ENCODE measurements around the gene FAM13A.
"Not testable (repeated sequence)": the region's sequence is repeated elsewhere in the genome, so short reads cannot be mapped to it uniquely, and the experiment has no call there.

Gene FAM13A

GRCh38 chr4:89000844-89001360 is 56.1 kb downstream of the FAM13A start:
- DNase-seq (ENCODE audit: low read depth in 2 of 2, low spot score in 1 of 2): no peak

DNA sequence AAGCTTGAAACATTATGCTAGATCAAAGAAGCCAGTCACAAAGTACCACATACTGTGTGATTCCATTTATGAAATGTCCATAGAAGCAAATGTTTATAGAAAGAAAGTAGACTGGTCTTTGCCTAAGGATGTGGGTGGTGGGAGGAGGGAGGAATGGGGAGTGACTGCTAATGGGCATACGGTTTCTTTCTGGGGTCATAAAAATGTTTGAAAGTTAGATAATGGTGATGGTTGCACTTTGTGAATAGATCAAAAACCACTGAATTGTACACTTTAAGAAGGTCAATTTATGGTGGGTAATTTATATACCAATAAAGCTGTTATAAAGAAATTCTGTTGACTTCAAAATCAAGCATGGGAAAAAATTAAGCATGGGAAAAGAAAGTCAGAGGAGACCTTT is 56.6 kb downstream of the FAM13A start:
- no peak for DNase-seq (ENCODE audit: low read depth in 2 of 2, low spot score in 1 of 2)

- DNase-seq (ENCODE audit: low read depth in 2 of 2, low spot score in 1 of 2): no peak
Measured at GRCh38 chr4:88999392-88999930, 57.5 kb downstream of the FAM13A start.

- DNase-seq (ENCODE audit: low read depth in 2 of 2, low spot score in 1 of 2): no peak
Measured at GRCh38 chr4:88998891-88999290, 58.1 kb downstream of the FAM13A start.

- DNase-seq (ENCODE audit: low read depth in 2 of 2, low spot score in 1 of 2): no peak
Measured at GRCh38 chr4:88998001-88998400, 59.0 kb downstream of the FAM13A start.

- DNase-seq (ENCODE audit: low read depth in 2 of 2, low spot score in 1 of 2): no peak
Measured at GRCh38 chr4:88995874-88996273, 61.1 kb downstream of the FAM13A start.

DNA sequence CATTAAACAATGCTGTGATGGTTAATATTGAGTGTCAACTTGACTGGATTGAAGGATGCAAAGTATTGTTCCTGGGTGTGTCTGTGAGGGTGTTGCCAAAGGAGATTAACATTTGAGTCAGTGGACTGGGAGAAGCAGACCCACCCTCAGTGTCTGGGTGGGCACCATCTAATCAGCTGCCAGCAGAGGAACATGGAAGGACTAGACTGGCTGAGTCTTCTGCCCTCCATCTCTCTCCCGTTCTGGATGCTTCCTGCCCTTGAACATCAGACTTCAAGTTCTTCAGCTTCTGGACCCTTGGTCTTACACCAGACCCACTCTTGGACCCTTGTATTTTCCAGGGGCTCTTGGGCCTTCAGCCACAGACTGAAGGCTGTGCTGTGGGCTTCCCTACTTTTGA is 61.7 kb downstream of the FAM13A start:
- DNase-seq (ENCODE audit: low read depth in 2 of 2, low spot score in 1 of 2): not testable (repeated sequence)

DNA sequence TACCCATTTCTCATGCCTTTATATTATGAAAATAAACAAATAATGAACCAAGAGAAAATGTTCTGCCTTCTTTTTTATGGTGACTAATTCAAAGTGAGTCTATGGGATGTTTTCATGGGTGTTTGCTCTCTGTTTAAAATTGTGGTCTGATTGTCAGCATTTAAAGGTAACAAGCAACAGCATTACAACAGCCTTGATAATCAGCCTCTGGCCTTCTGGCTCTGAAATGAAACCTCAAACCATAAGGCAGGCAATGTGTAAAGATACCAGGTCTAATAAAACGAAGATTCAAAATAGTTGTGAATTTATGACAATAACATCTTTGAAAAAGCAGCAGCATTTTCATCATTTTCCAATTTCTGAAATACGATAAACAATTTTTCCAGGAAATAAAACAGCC is 63.7 kb downstream of the FAM13A start:
- DNase-seq (ENCODE audit: low read depth in 2 of 2, low spot score in 1 of 2): no peak

DNA sequence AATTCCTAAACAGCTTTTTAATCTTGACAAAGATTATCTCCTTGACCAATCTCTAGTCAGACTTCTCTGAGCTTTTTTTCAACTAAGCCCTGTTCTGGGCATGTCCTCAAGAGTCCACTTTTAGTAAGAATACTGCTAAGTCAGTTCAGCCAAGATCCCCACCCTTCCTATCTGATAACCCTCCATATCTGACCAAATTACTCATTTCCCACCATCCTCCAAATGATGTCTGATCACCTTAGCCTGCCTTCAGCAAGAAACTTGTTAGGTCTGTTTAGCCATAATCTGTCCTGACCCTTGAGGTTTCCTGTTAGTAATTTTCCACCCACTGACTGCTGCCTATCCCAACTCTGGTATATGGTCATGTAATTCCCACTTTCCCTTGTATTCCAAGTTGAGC is 65.2 kb downstream of the FAM13A start:
- DNase-seq (ENCODE audit: low read depth in 2 of 2, low spot score in 1 of 2): no peak

DNA sequence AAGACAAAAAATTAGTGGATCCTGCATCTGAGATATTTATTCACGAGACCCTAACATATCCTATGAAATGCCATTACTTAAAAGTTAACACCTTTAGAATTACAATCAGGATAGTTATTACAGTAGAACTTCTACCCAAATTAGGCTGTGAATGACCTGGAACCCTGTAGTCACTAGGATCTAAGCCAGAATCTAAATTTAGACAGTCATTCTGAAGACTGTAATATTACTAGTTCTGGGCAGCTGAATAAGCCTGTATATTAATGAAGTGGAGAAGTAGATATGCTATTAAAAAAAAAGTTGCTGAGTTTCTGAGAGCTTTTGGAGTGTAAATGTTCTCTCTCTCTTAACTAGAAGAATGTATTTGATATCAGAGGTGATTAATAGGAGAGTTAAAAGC is 67.0 kb downstream of the FAM13A start:
- DNase-seq (ENCODE audit: low read depth in 2 of 2, low spot score in 1 of 2): no peak

DNA sequence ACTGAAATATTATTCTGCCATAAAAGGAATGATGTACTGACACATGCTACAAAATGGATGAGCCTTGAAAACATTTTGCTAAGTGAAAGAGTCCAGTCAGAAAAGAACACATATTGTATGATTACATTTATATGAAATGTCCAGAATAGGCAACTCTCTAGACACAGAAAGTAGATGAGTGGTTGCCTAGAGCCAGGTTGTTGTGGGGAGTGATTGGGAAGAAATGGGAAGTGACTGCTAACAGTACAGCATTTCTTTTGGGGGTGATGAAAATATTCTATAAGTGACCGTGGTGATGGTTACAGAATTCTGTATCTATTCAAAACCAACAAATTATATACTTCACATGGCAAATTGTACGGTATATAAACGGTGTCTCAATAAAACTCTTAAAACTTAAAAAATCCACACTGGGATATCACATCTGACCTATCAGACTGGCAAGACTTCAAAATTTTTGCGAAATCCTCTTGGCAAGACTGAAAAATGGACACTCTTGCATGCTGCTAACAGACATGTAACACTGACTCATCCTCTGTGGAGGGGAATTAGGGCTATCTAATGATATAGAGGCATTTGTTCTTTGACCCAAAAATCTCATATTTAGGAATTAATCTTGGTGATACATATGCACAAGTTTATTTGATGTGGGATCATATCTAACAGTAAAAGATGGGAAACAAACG is 71.8 kb downstream of the FAM13A start:
- DNase-seq (ENCODE audit: low read depth in 2 of 2, low spot score in 1 of 2): no peak

DNA sequence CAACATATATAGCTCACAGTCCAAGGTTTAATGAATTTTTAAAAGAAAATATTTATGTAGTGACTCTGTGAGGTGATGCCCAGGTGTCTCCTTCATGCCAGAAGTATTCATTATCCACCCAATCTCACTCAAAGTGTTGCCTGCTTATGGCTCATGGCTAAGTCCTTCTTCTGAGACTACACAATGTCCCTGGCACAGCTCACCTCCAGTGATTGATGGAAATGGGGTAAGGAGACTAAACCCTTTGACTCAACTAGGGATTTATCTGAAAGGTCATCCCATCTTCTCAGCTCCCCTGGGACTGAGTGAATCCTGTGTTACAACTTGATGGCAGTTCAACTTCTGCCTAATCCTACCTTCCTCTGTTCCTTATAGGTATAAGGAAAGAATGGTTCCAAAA is 74.2 kb downstream of the FAM13A start:
- DNase-seq (ENCODE audit: low read depth in 2 of 2, low spot score in 1 of 2): no peak

GRCh38 chr4:88981993-88982392 is 75.0 kb downstream of the FAM13A start:
- no peak for DNase-seq (ENCODE audit: low read depth in 2 of 2, low spot score in 1 of 2)

GRCh38 chr4:88981556-88981955 is 75.4 kb downstream of the FAM13A start:
- DNase-seq (ENCODE audit: low read depth in 2 of 2, low spot score in 1 of 2): no peak

DNA sequence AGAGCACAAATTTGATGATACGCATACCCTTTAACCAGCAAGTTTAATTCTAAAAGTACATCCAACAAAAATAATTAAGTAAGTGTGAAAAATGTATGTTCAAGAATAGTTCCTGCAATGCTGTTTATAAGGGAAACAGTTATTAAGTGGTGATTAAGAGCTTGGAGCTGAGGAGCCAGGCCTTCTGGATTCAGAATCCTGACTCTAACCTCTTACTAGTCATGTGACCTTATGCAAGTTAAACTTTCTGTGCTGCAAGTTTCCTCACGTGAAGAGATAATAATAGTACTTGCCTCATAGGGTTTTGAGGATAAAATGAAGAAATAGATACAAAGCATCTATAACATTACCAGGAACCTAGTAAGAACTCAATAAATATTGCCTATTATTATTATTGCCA is 77.7 kb downstream of the FAM13A start:
- DNase-seq (ENCODE audit: low read depth in 2 of 2, low spot score in 1 of 2): no peak

DNA sequence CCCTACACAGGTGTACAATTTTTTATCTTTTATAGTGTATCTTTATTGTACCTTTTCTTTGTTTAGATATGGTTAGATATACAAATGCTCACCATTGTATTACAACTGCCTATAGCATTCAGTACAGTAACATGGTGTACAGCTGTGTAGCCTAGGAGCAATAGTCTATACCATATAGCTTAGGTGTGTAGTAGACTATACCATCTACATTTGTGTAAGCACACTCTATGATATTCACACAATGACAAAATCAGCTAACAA is 80.3 kb downstream of the FAM13A start:
- DNase-seq (ENCODE audit: low read depth in 2 of 2, low spot score in 1 of 2): no peak

DNA sequence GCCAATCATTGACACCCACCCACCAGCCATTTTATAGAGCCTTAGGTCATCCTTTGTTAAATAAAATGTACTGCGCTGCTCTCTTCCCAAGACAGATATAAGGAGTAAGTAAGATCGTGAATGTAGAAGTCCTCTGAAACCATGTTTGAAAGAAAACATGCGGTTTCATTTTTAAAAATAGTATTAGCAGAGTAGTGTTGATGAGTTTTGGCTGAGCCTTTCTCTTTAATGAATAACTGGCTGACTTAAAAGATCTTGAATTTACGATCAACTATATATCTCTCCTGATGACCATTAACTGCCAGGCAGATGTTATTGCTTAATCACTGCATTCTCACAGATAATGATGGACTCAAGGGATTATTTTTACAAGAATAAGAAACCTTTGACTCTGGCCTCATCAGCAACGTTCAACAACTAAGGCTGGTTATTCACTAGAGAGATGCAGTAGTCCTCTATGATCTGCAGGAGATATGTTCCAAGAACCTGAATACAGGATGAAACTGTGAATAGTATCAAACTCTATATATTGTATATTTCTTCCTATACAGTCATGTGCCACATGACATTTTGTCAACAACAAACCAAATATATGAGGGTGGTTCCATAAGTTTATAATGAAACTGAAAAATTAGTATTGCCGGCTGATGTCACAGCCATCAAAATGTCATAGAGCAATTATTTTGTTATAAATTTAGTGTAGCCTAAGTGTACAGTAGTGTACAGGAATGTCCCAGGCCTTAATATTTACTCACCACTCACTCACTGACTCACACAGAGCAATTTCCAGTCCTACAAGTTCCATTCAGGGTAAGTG is 80.8 kb downstream of the FAM13A start:
- no peak for DNase-seq (ENCODE audit: low read depth in 2 of 2, low spot score in 1 of 2)

GRCh38 chr4:88971536-88971935 is 85.4 kb downstream of the FAM13A start:
- DNase-seq (ENCODE audit: low read depth in 2 of 2, low spot score in 1 of 2): no peak

GRCh38 chr4:88969746-88970145 is 87.2 kb downstream of the FAM13A start:
- DNase-seq (ENCODE audit: low read depth in 2 of 2, low spot score in 1 of 2): no peak

- no peak for DNase-seq (ENCODE audit: low read depth in 2 of 2, low spot score in 1 of 2)
Measured at GRCh38 chr4:88969271-88969670, 87.7 kb downstream of the FAM13A start.

GRCh38 chr4:88967883-88968331 is 89.1 kb downstream of the FAM13A start:
- DNase-seq (ENCODE audit: low read depth in 2 of 2, low spot score in 1 of 2): no peak

- DNase-seq (ENCODE audit: low read depth in 2 of 2, low spot score in 1 of 2): no peak
Measured at GRCh38 chr4:88965053-88965452, 91.9 kb downstream of the FAM13A start.
